A549 (cell line): Measurements from ENCODE around the gene ZNF879. TPM values are rescaled to one million over a fixed set of nuclear protein-coding genes. Genes with fewer than 3 reads are reported as not detected.

Source experiments
- ATAC-seq, 2 experiments: fragments of 200-7000 bp in 1 of 2; fragments of >200 bp in 1 of 2; cut with Nextera tagmentation in 1 of 2; cut with Tn5 transposase in 1 of 2; 3 replicates each; pipeline versions ENCODE4 v1.8.0 to v1.9.1; 2018 to 2020; ENCODE audit warnings: mild to moderate bottlenecking in 1 of 2, moderate library complexity in 1 of 2
- CTCF ChIA-PET: fragments of 300-600 bp; sonication (Branson Sonifier 250); formaldehyde crosslinking; extraction: SDS; loops from one replicate; lab custom pipeline; 2021; ENCODE audit warnings: antibody characterized with exemption, inconsistent platforms; lab: Yijun Ruan, JAX
- POLR2A ChIA-PET: fragments of 350-600 bp; formaldehyde crosslinking; extraction: SDS; loops from one replicate; lab custom pipeline; 2021; ENCODE audit warnings: antibody characterized with exemption, inconsistent platforms; lab: Yijun Ruan, JAX
- DNase-seq, 2 experiments: peaks; one replicate each; pipeline versions ENCODE4 v3.0.0 to v3.0.0-alpha.2; 2011 to 2016; ENCODE audit warnings: low read depth in 1 of 2, low spot score in 1 of 2
- FAIRE-seq: peaks from 2 replicates; lab custom pipeline; 2011; peaks lifted over from hg19 to GRCh38; lab: Jason Lieb, UNC
- H3K27ac ChIP-seq, 2 experiments: fragments of >200 bp; sonication (Bioruptor Twin); formaldehyde crosslinking; 3 replicates each; pipeline ENCODE4 v1.5.1; 2016 to 2017
- H3K4me1 ChIP-seq: fragments of >200 bp; sonication (Bioruptor Twin); formaldehyde crosslinking; 3 replicates; pipeline ENCODE4 v1.6.1; 2016
- H3K4me2 ChIP-seq: fragments of >200 bp; sonication (Bioruptor Twin); formaldehyde crosslinking; 3 replicates; pipeline ENCODE4 v1.6.1; 2016
- H3K4me3 ChIP-seq: fragments of >200 bp; sonication (Bioruptor Twin); formaldehyde crosslinking; 3 replicates; pipeline ENCODE4 v1.5.1; 2016
- H3K9me3 ChIP-seq: fragments of >200 bp; sonication (Bioruptor Twin); formaldehyde crosslinking; 3 replicates; pipeline ENCODE4 v1.6.1; 2016
- CBX2 ChIP-seq: fragments of 200-600 bp; sonication (generic); IDR thresholded peaks from 2 replicates; pipeline ENCODE4 v1.6.1; 2016; ENCODE audit warnings: low read depth, mild to moderate bottlenecking, borderline replicate concordance
- CEBPB ChIP-seq, 2 experiments: fragments of >200 bp in 1 of 2; sonication (Bioruptor Twin) in 1 of 2; formaldehyde crosslinking in 1 of 2; IDR thresholded peaks; 2 replicates each; pipeline ENCODE4 v1.6.1; 2012 to 2016
- CHD2 ChIP-seq: fragments of 150-350 bp; IDR thresholded peaks from 2 replicates; pipeline ENCODE4 v1.6.1; 2014; ENCODE audit warnings: low read length; ENCODE audit not compliant: partially characterized antibody
- ELK1 ChIP-seq: fragments of 150-350 bp; IDR thresholded peaks from 2 replicates; pipeline ENCODE4 v1.6.1; 2014; ENCODE audit warnings: low read depth, mild to moderate bottlenecking, low read length
- FOSL2 ChIP-seq, 2 experiments: fragments of 450-650 bp in 1 of 2; fragments of >200 bp in 1 of 2; sonication (Bioruptor Twin) in 1 of 2; formaldehyde crosslinking; IDR thresholded peaks; 2 replicates each; pipeline versions ENCODE4 v1.5.0 to v1.6.1; 2016 to 2020; ENCODE audit warnings: mild to moderate bottlenecking in 1 of 2, moderate library complexity in 1 of 2
- FOXS1 ChIP-seq: fragments of 250-450 bp; sonication (Bioruptor Pico); IDR thresholded peaks from 2 replicates; pipeline ENCODE4 v1.5.0; 2020; ENCODE audit warnings: mild to moderate bottlenecking, moderate library complexity
- JUN ChIP-seq, 2 experiments: fragments of >200 bp; sonication (Bioruptor Twin); formaldehyde crosslinking; IDR thresholded peaks; 2 replicates in 1 of 2; 3 replicates in 1 of 2; pipeline ENCODE4 v1.6.1; 2016 to 2017
- MAX ChIP-seq: IDR thresholded peaks from 2 replicates; pipeline ENCODE4 v1.6.1; 2012
- MAZ ChIP-seq: fragments of 150-350 bp; IDR thresholded peaks from 2 replicates; pipeline ENCODE4 v1.6.1; 2014; ENCODE audit warnings: antibody characterized with exemption, low read depth, low read length, borderline replicate concordance
- MYC ChIP-seq: IDR thresholded peaks from 2 replicates; pipeline ENCODE4 v1.6.1; 2012; ENCODE audit warnings: mild to moderate bottlenecking, inconsistent platforms, low read length, improper control_type of control experiment, borderline replicate concordance
- PHF8 ChIP-seq: fragments of 200-600 bp; sonication (generic); IDR thresholded peaks from 2 replicates; pipeline ENCODE4 v1.6.1; 2016; ENCODE audit warnings: low read depth, mild to moderate bottlenecking, antibody characterized with exemption, moderate library complexity, borderline replicate concordance
- POLR2A ChIP-seq: IDR thresholded peaks from 2 replicates; pipeline ENCODE4 v1.6.1; 2012; ENCODE audit warnings: mild to moderate bottlenecking, low read length
- RAD21 ChIP-seq, 2 experiments: fragments of >200 bp in 1 of 2; sonication (Bioruptor Twin) in 1 of 2; formaldehyde crosslinking in 1 of 2; IDR thresholded peaks in 1 of 2; conservative IDR thresholded peaks in 1 of 2; 2 replicates in 1 of 2; 3 replicates in 1 of 2; pipeline ENCODE4 v1.6.1; 2012 to 2018; ENCODE audit warnings: inconsistent platforms in 1 of 2
- RARB ChIP-seq: fragments of 250-450 bp; sonication (Bioruptor Pico); IDR thresholded peaks from 2 replicates; pipeline ENCODE4 v1.8.0; 2021; ENCODE audit warnings: mild to moderate bottlenecking, moderate library complexity
- RCOR1 ChIP-seq: fragments of 150-350 bp; IDR thresholded peaks from 2 replicates; pipeline ENCODE4 v1.6.1; 2014; ENCODE audit warnings: antibody characterized with exemption, low read length, low read depth
- RFX5 ChIP-seq: fragments of 450-650 bp; IDR thresholded peaks from 2 replicates; pipeline ENCODE4 v1.7.1; 2014; ENCODE audit warnings: antibody characterized with exemption, mild to moderate bottlenecking, moderate library complexity
- RNF2 ChIP-seq: fragments of 200-600 bp; sonication (generic); IDR thresholded peaks from 2 replicates; pipeline ENCODE4 v1.6.1; 2016; ENCODE audit warnings: low read depth, mild to moderate bottlenecking, antibody characterized with exemption, moderate library complexity, borderline replicate concordance
- ZNF302 ChIP-seq: fragments of 250-450 bp; sonication (Bioruptor Pico); IDR thresholded peaks from 2 replicates; pipeline ENCODE4 v1.9.0; 2021; ENCODE audit warnings: inconsistent platforms, mild to moderate bottlenecking, moderate library complexity
- WGBS: methylation state at CpG from one replicate; pipeline ENCODE4 v1.1.6; 2017; ENCODE audit errors: missing lambda C conversion rate; 5-methylcytosine and 5-hydroxymethylcytosine counted together
- polyA plus RNA-seq, 4 experiments: library from polyadenylated mRNA; depleted of rRNA in 3 of 4; stranded (reverse); fragments of >200 nt; fragmentation: RNase III in 1 of 4; extraction: RNeasy Plus Mini Kit Qiagen cat#74134 plus additional on column Dnase treatment in 1 of 4; gene quantifications; 2 replicates in 3 of 4; 3 replicates in 1 of 4; pipeline ENCODE4 v1.2.3, GENCODE V29; 2011 to 2017

ZNF879 gene
- polyA plus RNA-seq, 2 of the 4 experiments (the other 2 are of a cell fraction): 1.3 to 1.4 TPM

- 26% methylated on average over 6 of the region's 6 CpGs for WGBS
- no peak overlapping the region for H3K4me3 ChIP-seq
- no peak overlapping the region for H3K4me2 ChIP-seq
- H3K4me1 ChIP-seq: no peaks in the 10 kb centered on the region
- FAIRE-seq: no peak
- no peak for ATAC-seq
- ChIA-PET CTCF (no interaction called here), POLR2A (no interaction called here)
- H3K9me3 ChIP-seq: peaks cover 13% of the 10 kb centered on the region; the same call in 2 of the 3 replicates
- TF ChIP-seq CBX2 (no peak), RCOR1 (no peak), FOSL2 (IDR thresholded peaks at IDR 0.05) (no peak), FOSL2 (CRISPR knock-in tag; IDR thresholded peaks at IDR 0.05) (no peak), MYC (no peak), PHF8 (no peak)
- H3K27ac ChIP-seq: no peak overlapping the region
- no peak for DNase-seq
Measured at GRCh38 chr5:178995341-178995690, 28.3 kb upstream of the ZNF879 start.

GRCh38 chr5:178996156-178996555 lies 27.4 kb upstream of the ZNF879 start:
- ChIA-PET POLR2A (no interaction called here), CTCF (no interaction called here)
- no peak for DNase-seq
- Histone ChIP-seq H3K4me1 (no peaks in the 10 kb centered on the region), H3K27ac (no peak overlapping the region), H3K9me3 (peaks cover 18% of the 10 kb centered on the region; the same call in 2 of the 3 replicates), H3K4me3 (no peak overlapping the region), H3K4me2 (no peak overlapping the region)
- no peak for ATAC-seq
- WGBS: 9% methylated on average over 11 of the region's 11 CpGs
- no peak for TF ChIP-seq MAZ
- FAIRE-seq: no peak

GRCh38 chr5:178997191-178997590 lies 26.4 kb upstream of the ZNF879 start:
- ChIA-PET CTCF (no interaction called here), POLR2A (no interaction called here)
- Histone ChIP-seq H3K9me3 (peaks cover 19% of the 10 kb centered on the region; the same call in 2 of the 3 replicates), H3K27ac (no peak overlapping the region), H3K4me3 (no peak overlapping the region), H3K4me1 (no peaks in the 10 kb centered on the region), H3K4me2 (no peak overlapping the region)
- FAIRE-seq (no peak), ATAC-seq (no peak), DNase-seq (no peak)
- WGBS: 4% methylated on average over 6 of the region's 6 CpGs
- no peak for TF ChIP-seq CHD2
- no peak for TF ChIP-seq CEBPB (IDR thresholded peaks at IDR 0.05)
- no peak for TF ChIP-seq MAZ
- no peak for TF ChIP-seq RARB (CRISPR knock-in tag)
- TF ChIP-seq ZNF302 (CRISPR knock-in tag): no peak

GRCh38 chr5:178998441-178998840 lies 25.2 kb upstream of the ZNF879 start:
- CTCF ChIA-PET: interaction anchor here (0.6 kb wide), 1 partner anchor 382 kb away, joined by 5 read pairs; no protein-coding TSS in a partner anchor
- POLR2A ChIA-PET: no interaction called here
- no peak for DNase-seq
- H3K4me3 ChIP-seq: no peak overlapping the region
- 45% methylated on average over 13 of the region's 13 CpGs for WGBS
- H3K4me1 ChIP-seq: no peaks in the 10 kb centered on the region
- no peak for ATAC-seq
- H3K4me2 ChIP-seq: no peak overlapping the region
- no peak for FAIRE-seq
- TF ChIP-seq RNF2 (no peak), MAX (no peak), ELK1 (no peak), POLR2A (no peak), JUN (IDR thresholded peaks at IDR 0.05) (no peak), FOXS1 (no peak), RFX5 (no peak), CEBPB (IDR thresholded peaks at IDR 0.05) (no peak), RAD21 (conservative IDR thresholded peaks at IDR 0.05 in 1 of 2, IDR thresholded peaks at IDR 0.05 in 1 of 2) (no peak)
- peaks cover 15% of the 10 kb centered on the region; the same call in 2 of the 3 replicates for H3K9me3 ChIP-seq
- no peak overlapping the region for H3K27ac ChIP-seq
